Measurements from ENCODE around the gene MTCH1.
"Not testable (repeated sequence)": the region's sequence is repeated elsewhere in the genome, so short reads cannot be mapped to it uniquely, and the experiment has no call there.

MTCH1 gene

GRCh38 chr6:36945301-36945700, 40.7 kb downstream of the MTCH1 start:
- no peak overlapping the region for H3K27ac ChIP-seq (ENCODE audit: low read depth, low read length, poor library complexity, severe bottlenecking)
- H3K9ac ChIP-seq (ENCODE audit: low read length): no peak overlapping the region
- TF ChIP-seq CTCF (IDR thresholded peaks at IDR 0.05; ENCODE audit: low read length): no peak
- no peak for TF ChIP-seq EZH2 (IDR thresholded peaks at IDR 0.05; ENCODE audit: borderline replicate concordance, low read length)
- no peaks in the 10 kb centered on the region for H3K79me2 ChIP-seq (ENCODE audit: insufficient read depth, low read length)
- no peak overlapping the region for H3K4me2 ChIP-seq (ENCODE audit: low read length)
- H3K36me3 ChIP-seq (ENCODE audit: insufficient read depth, low read length): no peaks in the 10 kb centered on the region
- no peak overlapping the region for H3K4me3 ChIP-seq (ENCODE audit: low read depth, low read length, poor library complexity, severe bottlenecking)
- no peaks in the 10 kb centered on the region for H3K4me1 ChIP-seq (ENCODE audit: insufficient read depth, low read length, severe bottlenecking)
- no peaks in the 10 kb centered on the region for H3K9me2 ChIP-seq (ENCODE audit: low read depth, low read length)
- H3K27me3 ChIP-seq (ENCODE audit: insufficient read depth, low read length): no peaks in the 10 kb centered on the region
- H3F3A ChIP-seq (ENCODE audit: insufficient read depth, low read length): no peaks in the 10 kb centered on the region
- H4K20me1 ChIP-seq (ENCODE audit: insufficient read depth, low read length): no peaks in the 10 kb centered on the region
- H3K9me3 ChIP-seq (ENCODE audit: low read length): no peaks in the 10 kb centered on the region
- no peak overlapping the region for H2AFZ ChIP-seq (ENCODE audit: low read length)

- Histone ChIP-seq H4K20me1 (ENCODE audit: insufficient read depth, low read length) (no peaks in the 10 kb centered on the region), H3K9me3 (ENCODE audit: low read length) (no peaks in the 10 kb centered on the region), H3K36me3 (ENCODE audit: insufficient read depth, low read length) (no peaks in the 10 kb centered on the region), H3K9ac (ENCODE audit: low read length) (no peak overlapping the region), H3K79me2 (ENCODE audit: insufficient read depth, low read length) (no peaks in the 10 kb centered on the region), H3K27ac (ENCODE audit: low read depth, low read length, poor library complexity, severe bottlenecking) (no peak overlapping the region), H3K27me3 (ENCODE audit: insufficient read depth, low read length) (no peaks in the 10 kb centered on the region), H3F3A (ENCODE audit: insufficient read depth, low read length) (no peaks in the 10 kb centered on the region), H3K9me2 (ENCODE audit: low read depth, low read length) (no peaks in the 10 kb centered on the region), H3K4me1 (ENCODE audit: insufficient read depth, low read length, severe bottlenecking) (no peaks in the 10 kb centered on the region), H3K4me2 (ENCODE audit: low read length) (no peak overlapping the region), H2AFZ (ENCODE audit: low read length) (no peak overlapping the region), H3K4me3 (ENCODE audit: low read depth, low read length, poor library complexity, severe bottlenecking) (no peak overlapping the region)
- TF ChIP-seq EZH2 (IDR thresholded peaks at IDR 0.05; ENCODE audit: borderline replicate concordance, low read length) (no peak), CTCF (IDR thresholded peaks at IDR 0.05; ENCODE audit: low read length) (no peak)
Observed at GRCh38 chr6:36944650-36945049, 41.3 kb downstream of the MTCH1 start.

- H3K4me3 ChIP-seq (ENCODE audit: low read depth, low read length, poor library complexity, severe bottlenecking); H3K79me2 ChIP-seq (ENCODE audit: insufficient read depth, low read length): not testable (repeated sequence)
Observed at GRCh38 chr6:36942329-36942728, 43.7 kb downstream of the MTCH1 start.

GRCh38 chr6:36941561-36941960, 44.4 kb downstream of the MTCH1 start:
- not testable (repeated sequence) for H3K9me3 ChIP-seq (ENCODE audit: low read length); H3K4me1 ChIP-seq (ENCODE audit: insufficient read depth, low read length, severe bottlenecking); H3K27me3 ChIP-seq (ENCODE audit: insufficient read depth, low read length); H3K36me3 ChIP-seq (ENCODE audit: insufficient read depth, low read length); H3K4me3 ChIP-seq (ENCODE audit: low read depth, low read length, poor library complexity, severe bottlenecking); H3K9ac ChIP-seq (ENCODE audit: low read length); H3F3A ChIP-seq (ENCODE audit: insufficient read depth, low read length); H3K79me2 ChIP-seq (ENCODE audit: insufficient read depth, low read length); H4K20me1 ChIP-seq (ENCODE audit: insufficient read depth, low read length); H2AFZ ChIP-seq (ENCODE audit: low read length); H3K27ac ChIP-seq (ENCODE audit: low read depth, low read length, poor library complexity, severe bottlenecking); H3K9me2 ChIP-seq (ENCODE audit: low read depth, low read length); H3K4me2 ChIP-seq (ENCODE audit: low read length)

More at GRCh38 chr6:36942329-36942728, 43.7 kb downstream of the MTCH1 start:
- H3K36me3 ChIP-seq (ENCODE audit: insufficient read depth, low read length); H2AFZ ChIP-seq (ENCODE audit: low read length); H3K27me3 ChIP-seq (ENCODE audit: insufficient read depth, low read length); H4K20me1 ChIP-seq (ENCODE audit: insufficient read depth, low read length); H3K9ac ChIP-seq (ENCODE audit: low read length); H3K4me2 ChIP-seq (ENCODE audit: low read length); H3K4me1 ChIP-seq (ENCODE audit: insufficient read depth, low read length, severe bottlenecking); H3K27ac ChIP-seq (ENCODE audit: low read depth, low read length, poor library complexity, severe bottlenecking); H3F3A ChIP-seq (ENCODE audit: insufficient read depth, low read length); H3K9me2 ChIP-seq (ENCODE audit: low read depth, low read length); H3K9me3 ChIP-seq (ENCODE audit: low read length): not testable (repeated sequence)

All from OCI-LY1 (cell line).